CD4-positive, alpha-beta T cell treated with Interleukin-1 beta for 1 hour (primary cell): Measurements from ENCODE around the gene ATXN10.
A peak's percentile ranks its signal among the peaks of the same experiment; 100 is the strongest.

Source experiments
- DNase-seq, 2 donors: peaks; one replicate each; pipeline ENCODE4 v3.0.0-alpha.2; 2020 to 2022

The ATXN10 gene

GRCh38 chr22:45833613-45834012 is 162.0 kb downstream of the ATXN10 start:
- no peak for DNase-seq

- DNase-seq = no peak
Observed at GRCh38 chr22:45834241-45834640, 162.6 kb downstream of the ATXN10 start.

- no peak for DNase-seq
Observed at GRCh38 chr22:45834795-45835194, 163.2 kb downstream of the ATXN10 start.

GRCh38 chr22:45836418-45837169 is 165.0 kb downstream of the ATXN10 start:
- no peak for DNase-seq

DNA sequence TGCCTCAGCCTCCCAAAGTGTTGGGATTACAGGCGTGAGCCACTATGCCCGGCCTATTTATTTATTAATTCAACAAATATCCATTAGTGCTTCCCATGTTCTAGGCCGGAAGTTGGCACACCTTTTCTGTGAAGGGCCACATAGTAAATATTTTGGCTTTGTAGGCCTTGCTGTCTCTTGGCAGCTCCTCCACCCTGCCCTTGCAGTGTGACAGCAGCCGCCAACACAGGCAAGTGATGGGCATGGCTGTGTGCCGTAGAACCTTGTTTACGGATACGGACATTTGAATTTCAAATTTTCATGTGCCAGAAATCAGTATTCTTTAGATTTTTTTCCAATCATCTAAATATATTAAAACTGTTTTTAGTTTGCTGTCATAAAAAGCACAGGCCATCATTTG is 165.9 kb downstream of the ATXN10 start:
- no peak for DNase-seq

DNA sequence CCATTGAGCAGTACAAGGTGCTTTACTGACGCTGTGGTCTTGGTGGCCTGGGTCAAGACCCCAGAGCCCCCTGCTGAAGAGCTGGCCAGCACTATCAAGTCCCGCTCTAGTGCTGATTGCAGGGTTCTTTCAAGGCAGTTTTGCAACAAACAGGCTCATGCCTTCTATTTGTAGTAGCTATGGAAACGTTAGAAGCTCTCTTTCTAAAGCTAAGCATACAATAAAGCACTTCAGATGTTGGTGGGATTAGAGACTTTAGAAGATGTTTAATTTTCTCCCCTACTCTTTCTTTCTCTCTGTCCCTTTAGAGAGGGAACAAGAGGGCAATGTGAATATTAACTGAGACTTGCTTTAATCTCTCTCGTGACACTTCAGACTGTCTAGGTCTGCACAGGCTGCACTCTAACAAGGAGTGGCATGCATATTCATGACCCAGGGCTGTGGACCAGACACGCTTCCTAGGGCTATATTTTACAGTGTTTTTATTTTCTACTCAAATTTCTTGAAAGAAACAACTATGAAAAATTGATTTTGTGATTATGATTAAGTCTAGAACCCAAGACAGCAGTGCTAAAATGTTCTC is 166.8 kb downstream of the ATXN10 start:
- DNase-seq = no peak

DNA sequence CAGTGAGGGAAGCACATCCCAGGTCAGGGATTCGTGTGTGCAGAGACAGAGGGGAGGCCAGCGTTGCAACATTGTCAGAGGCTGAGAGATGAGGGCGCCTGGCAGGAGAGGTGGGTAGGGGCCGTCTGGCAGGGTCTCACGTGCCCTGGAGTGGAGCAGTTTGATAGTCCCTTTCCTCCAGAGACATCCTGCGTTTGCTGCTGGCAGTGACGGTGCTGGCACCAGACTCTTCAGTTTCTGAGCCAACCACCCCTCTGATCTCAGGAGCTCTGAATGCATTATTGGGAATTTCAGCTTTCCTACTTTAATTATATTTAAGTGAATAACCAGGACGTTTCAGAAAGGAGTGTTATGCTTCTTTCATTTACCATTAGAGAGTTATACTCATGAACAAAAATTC is 168.8 kb downstream of the ATXN10 start:
- DNase-seq = no peak

- no peak for DNase-seq
Observed at GRCh38 chr22:45842291-45842991, 170.8 kb downstream of the ATXN10 start.

DNA sequence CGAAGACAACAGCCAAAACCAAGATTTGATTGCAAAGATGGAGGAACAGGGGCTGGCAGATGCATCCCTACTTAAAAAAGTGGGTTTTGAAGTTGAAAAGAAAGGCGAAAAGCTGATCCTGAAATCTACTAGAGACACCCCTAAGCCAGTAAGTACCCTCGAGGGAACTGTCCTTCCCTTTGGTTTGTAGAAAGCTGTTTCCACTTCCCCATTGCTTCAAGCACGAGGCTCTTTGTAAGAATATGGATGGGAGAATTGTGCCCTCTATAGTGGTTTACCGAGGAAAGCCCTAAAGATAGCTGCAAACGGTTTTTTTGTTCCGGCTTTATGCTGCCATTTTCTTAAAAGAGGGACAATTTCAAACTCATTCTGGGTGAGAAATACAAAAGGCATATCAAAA is 171.4 kb downstream of the ATXN10 start:
- DNase-seq = no peak

- DNase-seq = no peak
Observed at GRCh38 chr22:45843986-45844385, 172.4 kb downstream of the ATXN10 start.

- DNase-seq = no peak
Observed at GRCh38 chr22:45845076-45845487, 173.4 kb downstream of the ATXN10 start.

DNA sequence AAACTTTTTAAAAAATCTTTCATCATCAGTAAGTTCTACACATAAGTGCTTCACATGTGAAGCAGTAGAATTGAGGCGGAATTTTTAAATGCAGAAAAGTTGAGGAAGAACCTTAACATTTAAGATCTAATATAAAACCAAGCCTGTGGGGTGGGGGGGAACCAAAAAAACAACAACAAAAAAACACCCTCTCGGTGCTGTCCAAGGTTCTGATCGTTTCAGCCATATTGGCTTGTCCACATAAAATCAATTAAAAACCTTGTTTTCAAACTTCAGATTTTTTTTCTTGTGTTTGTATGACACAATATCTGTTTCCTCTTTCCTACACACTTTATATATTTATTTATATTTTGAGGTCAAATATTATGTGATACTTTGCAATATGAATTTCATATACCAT is 175.3 kb downstream of the ATXN10 start:
- DNase-seq = no peak

DNA sequence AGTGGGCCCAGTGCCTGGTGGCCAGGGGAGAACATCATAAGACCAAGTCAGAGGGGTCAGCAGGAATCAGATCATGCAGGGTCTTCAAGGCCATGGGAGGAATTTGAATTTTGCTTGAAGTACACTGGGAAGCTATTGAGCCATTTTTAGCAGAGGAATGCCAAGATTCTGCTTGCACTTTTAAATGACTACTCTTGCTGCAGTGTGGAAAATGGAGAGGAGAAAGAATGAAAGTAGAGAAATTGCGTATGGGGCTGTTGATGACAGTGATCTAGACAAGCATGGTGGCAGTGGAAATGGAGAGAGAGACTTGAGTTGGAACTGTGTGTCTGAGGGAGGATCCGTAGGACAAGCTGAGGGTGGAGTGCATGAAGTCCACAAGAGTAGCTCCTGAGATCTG is 177.3 kb downstream of the ATXN10 start:
- DNase-seq = no peak

DNA sequence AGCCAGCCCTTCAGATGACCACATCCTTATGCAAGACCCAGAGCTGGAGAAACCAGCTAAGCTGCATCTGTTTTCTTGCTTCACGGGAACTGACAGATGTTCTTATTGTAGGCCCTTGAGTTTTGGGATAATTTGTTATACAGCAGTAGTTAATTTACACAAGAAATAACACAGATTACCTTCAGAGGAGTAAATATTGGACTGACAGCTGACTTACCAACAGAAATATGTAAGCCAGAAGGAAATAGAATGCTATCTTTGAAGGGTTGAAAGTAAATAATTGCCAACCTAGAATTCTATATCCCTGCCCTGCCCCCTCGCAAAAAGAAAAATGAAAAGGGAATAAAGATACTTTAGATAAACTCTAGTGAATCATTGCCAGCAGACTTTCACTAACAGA is 181.2 kb downstream of the ATXN10 start:
- DNase-seq = no peak

DNA sequence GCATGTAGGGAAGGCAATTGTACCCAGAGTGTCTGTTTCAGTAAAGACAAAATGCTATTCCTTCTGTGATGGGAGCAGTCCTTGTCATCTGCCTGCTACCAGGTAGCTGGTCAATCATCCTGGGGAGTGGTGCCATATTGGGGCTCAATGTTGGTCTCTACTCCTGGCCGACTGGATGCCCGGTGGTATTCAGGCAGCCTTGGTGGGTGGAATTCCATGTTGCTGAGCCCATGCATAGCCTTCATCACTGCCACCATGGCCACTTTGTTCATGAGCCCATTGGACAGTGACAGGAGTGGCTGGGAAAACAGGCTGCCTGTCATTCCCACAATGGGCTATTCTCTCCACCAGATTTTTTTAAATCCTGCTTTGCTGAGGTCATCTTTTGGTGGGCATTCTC is 184.3 kb downstream of the ATXN10 start:
- DNase-seq = no peak

DNA sequence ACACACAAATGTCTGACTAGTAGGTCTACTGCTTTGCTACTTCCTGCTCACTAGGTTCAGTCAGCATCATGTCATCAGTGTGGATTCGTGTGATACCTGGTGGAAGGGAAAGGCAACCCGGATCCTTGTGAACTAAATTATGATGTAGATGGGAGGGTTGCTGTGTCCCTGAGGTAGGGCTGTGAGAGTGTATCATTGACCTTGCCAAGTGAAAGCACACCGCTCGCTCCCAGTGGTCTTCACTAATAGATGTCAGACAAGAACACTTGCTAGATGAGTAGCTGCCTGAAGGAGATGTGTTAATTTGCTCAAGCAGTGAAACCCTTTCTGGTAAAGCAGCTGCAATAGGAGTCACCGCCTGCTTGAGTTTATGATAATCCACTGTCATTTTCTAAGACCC is 185.9 kb downstream of the ATXN10 start:
- DNase-seq = no peak

- DNase-seq = no peak
Observed at GRCh38 chr22:45859231-45860161, 187.9 kb downstream of the ATXN10 start.

DNA sequence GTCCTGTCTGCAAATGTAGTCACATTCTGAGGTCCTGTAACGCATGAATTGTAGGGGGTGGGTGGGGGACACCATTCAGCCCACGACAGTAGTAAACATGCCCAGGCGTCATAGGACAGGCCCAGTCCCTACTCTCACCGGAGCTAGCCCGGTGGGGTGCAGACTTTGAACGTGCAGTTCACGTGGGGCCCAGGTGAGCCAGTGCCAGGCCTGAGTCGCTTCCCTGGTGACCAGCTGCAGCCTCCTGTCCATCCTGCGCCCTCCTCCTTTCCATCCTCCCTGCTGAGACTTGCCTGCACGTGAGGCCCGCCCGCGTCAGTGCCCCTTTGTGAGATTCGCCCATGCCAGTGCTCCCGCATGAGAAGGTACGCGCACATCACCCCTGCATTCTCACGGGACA is 188.6 kb downstream of the ATXN10 start:
- no peak for DNase-seq

DNA sequence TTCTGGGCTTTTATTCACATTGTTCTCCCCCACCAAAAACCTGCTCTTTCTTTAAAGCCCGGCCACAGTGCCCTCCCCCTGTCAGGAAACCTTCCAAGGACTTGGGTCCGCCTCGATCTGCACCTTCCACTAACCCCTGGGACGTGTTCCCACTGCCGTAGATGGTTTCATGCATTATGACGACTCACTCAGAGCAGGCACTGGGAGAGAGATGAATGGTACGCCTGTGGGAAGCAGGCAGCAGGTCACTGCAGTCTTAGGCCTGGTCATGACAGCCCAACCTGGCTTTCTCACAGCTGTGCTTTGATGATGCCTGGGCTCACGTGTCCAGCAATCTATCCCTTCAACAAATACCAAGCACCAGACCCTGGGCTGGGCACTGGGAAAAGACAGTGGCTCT is 189.6 kb downstream of the ATXN10 start:
- no peak for DNase-seq

DNA sequence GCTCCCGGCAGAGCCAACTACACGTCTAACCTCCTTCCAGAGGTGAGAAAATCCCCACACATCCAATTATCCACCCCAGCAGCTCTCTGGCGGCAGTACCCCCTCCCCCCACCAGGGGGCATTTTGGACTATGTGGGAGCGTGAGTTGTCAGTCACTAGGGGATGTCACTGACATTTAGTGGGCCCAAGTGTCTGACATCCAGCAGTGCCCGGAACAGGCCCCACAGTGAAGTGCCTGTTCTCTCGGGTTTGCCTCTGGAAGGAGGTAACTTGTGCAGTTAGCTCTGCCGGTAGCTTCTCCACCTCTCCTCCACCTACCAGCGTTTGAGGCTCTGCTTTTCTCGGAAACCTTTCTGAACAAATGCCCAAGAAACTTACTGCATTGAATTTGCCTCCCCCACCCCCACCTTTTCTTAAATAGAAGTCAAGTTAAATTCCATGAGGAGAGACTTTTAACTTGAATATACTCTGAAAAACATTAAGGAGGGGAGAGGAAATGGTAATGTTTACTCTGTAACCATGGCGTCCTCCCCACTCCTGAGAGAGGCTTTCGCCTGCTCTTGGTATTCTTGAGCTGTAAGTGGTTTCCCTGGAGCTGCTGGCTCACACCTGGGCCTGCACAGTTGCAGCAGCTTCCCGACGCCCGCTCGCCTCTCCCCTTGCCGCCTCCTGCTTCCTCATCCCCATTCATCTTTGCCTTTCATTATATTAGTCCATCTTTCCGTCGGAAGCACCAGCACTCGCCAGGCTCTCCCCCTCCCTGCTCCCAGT is 192.5 kb downstream of the ATXN10 start:
- peak; percentile 48 to 57 for DNase-seq

DNA sequence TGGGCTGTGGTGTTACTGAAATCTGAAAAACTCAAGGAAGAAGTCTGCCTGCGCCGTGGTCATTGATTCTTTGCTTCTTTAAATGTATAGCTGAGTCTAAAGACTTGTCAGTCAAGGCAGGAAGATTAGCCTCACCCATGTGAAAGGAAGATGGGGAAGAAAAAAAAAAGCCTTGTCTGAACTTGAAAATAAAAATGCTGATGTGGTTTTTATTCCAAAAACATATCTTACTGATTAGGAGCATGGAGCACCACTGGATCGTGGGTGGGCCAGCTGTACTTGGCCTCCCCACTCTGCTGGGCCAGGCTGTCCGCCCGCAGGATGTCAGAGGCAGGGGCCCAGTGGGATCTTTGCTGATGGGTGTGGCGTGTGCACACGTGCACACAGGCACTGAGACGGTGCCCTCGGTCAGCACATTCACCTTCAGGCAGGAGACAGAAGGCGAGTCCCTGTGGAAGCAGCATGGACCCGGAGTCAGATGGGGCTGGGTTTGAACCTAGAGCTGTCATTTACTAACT is 193.4 kb downstream of the ATXN10 start:
- no peak for DNase-seq

GRCh38 chr22:45865561-45866125 is 194.0 kb downstream of the ATXN10 start:
- no peak for DNase-seq
